ENCODE measurements around the gene SLC38A10. TPM values are rescaled to one million over a fixed set of nuclear protein-coding genes. Genes with fewer than 3 reads are reported as not detected.

SLC38A10 gene
- total RNA-seq, 1 experiment from 2014 or later, result 43.8 TPM

DNA sequence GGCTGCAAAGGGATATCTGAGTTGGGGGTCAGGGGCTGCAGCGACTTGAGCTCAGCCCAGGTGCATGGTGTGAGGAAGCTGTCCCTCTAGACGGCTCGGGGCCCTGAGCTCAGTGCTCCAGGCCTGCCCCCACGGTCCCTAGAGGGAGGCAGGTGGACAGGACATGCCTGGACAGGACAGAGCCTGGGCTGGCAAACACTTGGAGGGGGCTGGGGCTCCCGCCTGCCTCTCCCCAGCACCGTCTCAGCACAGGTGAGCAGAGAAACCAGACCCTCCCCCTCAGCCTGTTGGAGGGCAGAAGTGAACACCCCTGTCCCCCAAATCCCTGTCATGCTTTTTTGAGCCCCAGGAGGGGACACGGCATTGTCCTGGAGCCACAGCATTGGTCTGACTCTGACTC lies 11.4 kb upstream of the SLC38A10 start:
- Histone ChIP-seq H3K79me1 (ENCODE audit: insufficient read depth, low read depth, low read length, poor library complexity, severe bottlenecking) (no peaks in the 10 kb centered on the region), H3K4me1 (ENCODE audit: insufficient read depth, low read length) (no peaks in the 10 kb centered on the region), H3K4me2 (ENCODE audit: insufficient read depth, insufficient read length, low read length) (no peak overlapping the region), H3K79me2 (ENCODE audit: insufficient read depth, low read length) (no peaks in the 10 kb centered on the region), H3K9me3 (ENCODE audit: control insufficient read depth, low read depth, low read length) (no peaks in the 10 kb centered on the region), H2BK20ac (ENCODE audit: low read depth, low read length, poor library complexity, severe bottlenecking) (no peak overlapping the region), H3K23me2 (ENCODE audit: insufficient read length, low read depth, low read length, poor library complexity, severe bottlenecking) (no peaks in the 10 kb centered on the region), H4K8ac (replicated peaks; ENCODE audit: insufficient read length, low read depth, low read length) (no peak overlapping the region), H3K14ac (ENCODE audit: insufficient read depth, low read length) (no peak overlapping the region), H2BK120ac (ENCODE audit: low read depth, low read length, poor library complexity, severe bottlenecking) (no peak overlapping the region), H3T11ph (ENCODE audit: low read length) (no peak overlapping the region), H2BK12ac (ENCODE audit: insufficient read length, low read depth, low read length) (no peak overlapping the region), H2BK5ac (ENCODE audit: insufficient read length, low read length) (no peak overlapping the region), H3K9ac (ENCODE audit: extremely low read depth, insufficient read length, low read length) (no peak overlapping the region), H4K5ac (ENCODE audit: insufficient read length, low read depth, low read length) (no peak overlapping the region), H3K23ac (ENCODE audit: insufficient read length, low read depth, low read length) (no peak overlapping the region), H2BK15ac (ENCODE audit: low read depth, low read length) (0 out of 2 replicates have a peak overlapping the region, but pooled peaks have one; percentile 14), H3K27ac (ENCODE audit: insufficient read length, low read depth, low read length) (no peak overlapping the region), H3K4ac (ENCODE audit: low read depth, low read length) (no peak overlapping the region), H2AFZ (ENCODE audit: low read length) (no peak overlapping the region), H4K91ac (ENCODE audit: insufficient read length, low read depth, low read length) (no peak overlapping the region), H3K56ac (ENCODE audit: insufficient read length, low read depth, low read length) (no peak overlapping the region), H3K27me3 (ENCODE audit: insufficient read depth, low read length) (no peaks in the 10 kb centered on the region), H3K18ac (ENCODE audit: insufficient read length, low read depth, low read length) (no peak overlapping the region), H4K20me1 (ENCODE audit: control insufficient read depth, insufficient read depth, insufficient read length) (no peaks in the 10 kb centered on the region), H2AK5ac (ENCODE audit: insufficient read length, low read length) (no peak overlapping the region)
- Mint-ChIP-seq H3K27me3 (ENCODE audit: low read depth) (peaks cover 7% of the 10 kb centered on the region), H3K27ac (no peak overlapping the region), H3K4me3 (no peak overlapping the region), H3K9me3 (peaks cover 2 to 3% of the 10 kb centered on the region in 2 experiments; a peak in 2 of 5 replicates), H3K4me1 (peaks cover 14 to 22% of the 10 kb centered on the region in 2 experiments), H3K36me3 (ENCODE audit: insufficient read depth in 1 of 3, low read depth in 3 of 3) (peaks cover 0 to 2% (median 0%) of the 10 kb centered on the region in 3 experiments; a peak in 2 of 7 replicates)
- no CpG with 5 or more reads among the region's 7 CpGs for WGBS (ENCODE audit: extremely low coverage, insufficient read length, low lambda C conversion rate)
- no peak for TF ChIP-seq CTCF (conservative IDR thresholded peaks at IDR 0.05)
- DNase-seq, result no peak

Data from H9 (cell line).